H9 (cell line): ENCODE measurements around the gene ENHO. TPM values are rescaled to one million over a fixed set of nuclear protein-coding genes. Genes with fewer than 3 reads are reported as not detected.

Experiments used
- DNase-seq: peaks from one replicate; pipeline ENCODE4 v3.0.0-alpha.2; 2017
- H2AFZ ChIP-seq: one replicate; pipeline ENCODE4 v1.6.1; 2013; ENCODE audit warnings: mild to moderate bottlenecking, low read length, control low read depth, moderate library complexity
- H2AK5ac ChIP-seq: 2 replicates; pipeline ENCODE4 v1.6.1; 2013; ENCODE audit warnings: low read length, control low read depth, mixed read lengths; ENCODE audit not compliant: insufficient read length
- H2BK120ac ChIP-seq: one replicate; pipeline ENCODE4 v1.6.1; 2013; ENCODE audit warnings: low read depth, mild to moderate bottlenecking, low read length, control low read depth, inconsistent platforms; ENCODE audit not compliant: poor library complexity, severe bottlenecking
- H2BK12ac ChIP-seq: 2 replicates; pipeline ENCODE4 v1.6.1; 2013; ENCODE audit warnings: low read length, control low read depth, mixed read lengths, low read depth; ENCODE audit not compliant: insufficient read length
- H2BK15ac ChIP-seq: 2 replicates; pipeline ENCODE4 v1.6.1; 2013; ENCODE audit warnings: low read depth, low read length, control low read depth
- H2BK20ac ChIP-seq: one replicate; pipeline ENCODE4 v1.6.1; 2013; ENCODE audit warnings: low read depth, mild to moderate bottlenecking, low read length, control low read depth, inconsistent platforms; ENCODE audit not compliant: poor library complexity, severe bottlenecking
- H2BK5ac ChIP-seq: 2 replicates; pipeline ENCODE4 v1.6.1; 2013; ENCODE audit warnings: low read length, control low read depth, mixed read lengths; ENCODE audit not compliant: insufficient read length
- H3K14ac ChIP-seq: 2 replicates; pipeline ENCODE4 v1.6.1; 2013; ENCODE audit warnings: low read length, control low read depth; ENCODE audit not compliant: insufficient read depth
- H3K18ac ChIP-seq: 2 replicates; pipeline ENCODE4 v1.6.1; 2013; ENCODE audit warnings: low read depth, mild to moderate bottlenecking, mixed read lengths, low read length, control low read depth; ENCODE audit not compliant: insufficient read length
- H3K23ac ChIP-seq: 2 replicates; pipeline ENCODE4 v1.6.1; 2013; ENCODE audit warnings: low read length, control low read depth, mixed read lengths, low read depth; ENCODE audit not compliant: insufficient read length
- H3K23me2 ChIP-seq: 2 replicates; pipeline ENCODE4 v1.6.1; 2013; ENCODE audit warnings: low read depth, mild to moderate bottlenecking, mixed read lengths, low read length, control low read depth; ENCODE audit not compliant: insufficient read length, poor library complexity, severe bottlenecking
- H3K27ac ChIP-seq: 2 replicates; pipeline ENCODE4 v1.5.1; 2013; ENCODE audit warnings: low read length, control low read depth, mixed read lengths, low read depth; ENCODE audit not compliant: insufficient read length
- H3K27me3 ChIP-seq: 2 replicates; pipeline ENCODE4 v1.6.1; 2013; ENCODE audit warnings: low read length, control low read depth, inconsistent platforms; ENCODE audit not compliant: insufficient read depth
- H3K4ac ChIP-seq: 2 replicates; pipeline ENCODE4 v1.6.1; 2013; ENCODE audit warnings: low read depth, mild to moderate bottlenecking, control low read depth, inconsistent platforms, low read length, moderate library complexity
- H3K4me1 ChIP-seq: 2 replicates; pipeline ENCODE4 v1.6.1; 2013; ENCODE audit warnings: low read length, control low read depth, inconsistent platforms; ENCODE audit not compliant: insufficient read depth
- H3K4me2 ChIP-seq: 2 replicates; pipeline ENCODE4 v1.6.1; 2013; ENCODE audit warnings: low read length, control low read depth, mixed read lengths; ENCODE audit not compliant: insufficient read length, insufficient read depth
- H3K56ac ChIP-seq: 2 replicates; pipeline ENCODE4 v1.6.1; 2013; ENCODE audit warnings: low read depth, mild to moderate bottlenecking, mixed read lengths, low read length, control low read depth; ENCODE audit not compliant: insufficient read length
- H3K79me1 ChIP-seq: 2 replicates; pipeline ENCODE4 v1.6.1; 2013; ENCODE audit warnings: low read depth, mild to moderate bottlenecking, moderate library complexity, low read length, control low read depth, inconsistent platforms; ENCODE audit not compliant: insufficient read depth, poor library complexity, severe bottlenecking
- H3K79me2 ChIP-seq: 2 replicates; pipeline ENCODE4 v1.6.1; 2013; ENCODE audit warnings: low read length, control low read depth, inconsistent platforms; ENCODE audit not compliant: insufficient read depth
- H3K9ac ChIP-seq: 2 replicates; pipeline ENCODE4 v1.6.1; 2013; ENCODE audit warnings: low read length, control low read depth, mixed read lengths; ENCODE audit not compliant: insufficient read length; ENCODE audit errors: extremely low read depth
- H3K9me3 ChIP-seq: one replicate; pipeline ENCODE4 v1.6.1; 2013; ENCODE audit warnings: low read depth, low read length, inconsistent platforms; ENCODE audit not compliant: control insufficient read depth
- H3T11ph ChIP-seq: one replicate; pipeline ENCODE4 v1.6.1; 2013; ENCODE audit warnings: mild to moderate bottlenecking, low read length, control low read depth, inconsistent platforms
- H4K20me1 ChIP-seq: one replicate; pipeline ENCODE4 v1.6.1; 2013; ENCODE audit not compliant: control insufficient read depth, insufficient read length, insufficient read depth
- H4K5ac ChIP-seq: 2 replicates; pipeline ENCODE4 v1.6.1; 2013; ENCODE audit warnings: low read depth, mild to moderate bottlenecking, mixed read lengths, low read length, control low read depth; ENCODE audit not compliant: insufficient read length
- H4K8ac ChIP-seq: replicated peaks from 2 replicates; pipeline ENCODE4 v1.6.1; 2013; ENCODE audit warnings: low read length, control low read depth, mixed read lengths, low read depth; ENCODE audit not compliant: insufficient read length
- H4K91ac ChIP-seq: 2 replicates; pipeline ENCODE4 v1.6.1; 2013; ENCODE audit warnings: low read depth, mild to moderate bottlenecking, moderate library complexity, mixed read lengths, low read length, control low read depth; ENCODE audit not compliant: insufficient read length
- H3K27ac Mint-ChIP-seq, 3 experiments: 2 replicates in 2 of 3; 3 replicates in 1 of 3; pipeline ENCODE4 v1.8.0; 2020 to 2021; ENCODE audit warnings: mixed read lengths in 3 of 3, mild to moderate bottlenecking in 1 of 3, moderate library complexity in 1 of 3
- H3K27me3 Mint-ChIP-seq: 2 replicates; pipeline ENCODE4 v1.8.0; 2021; ENCODE audit warnings: low read depth, mild to moderate bottlenecking, moderate library complexity, mixed read lengths
- H3K36me3 Mint-ChIP-seq, 3 experiments: 2 replicates in 2 of 3; 3 replicates in 1 of 3; pipeline ENCODE4 v1.8.0; 2020 to 2021; ENCODE audit warnings: low read depth in 3 of 3, mixed read lengths in 3 of 3; ENCODE audit not compliant: insufficient read depth in 1 of 3
- H3K4me1 Mint-ChIP-seq, 2 experiments: 2 replicates each; pipeline ENCODE4 v1.8.0; 2020; ENCODE audit warnings: mixed read lengths in 2 of 2
- H3K4me3 Mint-ChIP-seq, 2 experiments: 2 replicates in 1 of 2; 3 replicates in 1 of 2; pipeline ENCODE4 v1.8.0; 2020 to 2021; ENCODE audit warnings: mild to moderate bottlenecking in 2 of 2, mixed read lengths in 2 of 2, moderate library complexity in 1 of 2
- H3K9me3 Mint-ChIP-seq, 2 experiments: 2 replicates in 1 of 2; 3 replicates in 1 of 2; pipeline ENCODE4 v1.8.0; 2020; ENCODE audit warnings: mild to moderate bottlenecking in 2 of 2, mixed read lengths in 2 of 2, moderate library complexity in 1 of 2
- CTCF ChIP-seq: fragments of 200-600 bp; sonication (generic); conservative IDR thresholded peaks from 3 replicates; pipeline ENCODE4 v1.8.0; 2021; ENCODE audit warnings: antibody characterized with exemption, mild to moderate bottlenecking
- WGBS: extraction: QIAGEN DNeasy Blood & Tissue Kit; methylation state at CpG from one replicate; pipeline ENCODE4 v1.1.7; 2013; ENCODE audit warnings: missing lambda C conversion rate, low lambda C conversion rate, mixed read lengths; ENCODE audit not compliant: insufficient read length; ENCODE audit errors: extremely low coverage; 5-methylcytosine and 5-hydroxymethylcytosine counted together
- total RNA-seq: library from RNA; stranded (reverse); gene quantifications from 2 replicates; pipeline ENCODE4 v1.2.1, GENCODE V29; 2021

Gene ENHO
- total RNA-seq, 1 experiment from 2014 or later: 14.5 TPM

GRCh38 chr9:34571481-34571810 lies 48.7 kb upstream of the ENHO start:
- WGBS: no CpG with 5 or more reads among the region's 12 CpGs
- no peak overlapping the region for H3K4me3 Mint-ChIP-seq
- no peaks in the 10 kb centered on the region for H3K9me3 ChIP-seq

More at GRCh38 chr9:34571481-34571810, 48.7 kb upstream of the ENHO start:
- H4K20me1 ChIP-seq: peaks cover 4% of the 10 kb centered on the region
- H4K91ac ChIP-seq: no peak overlapping the region
- no peak overlapping the region for H3K23ac ChIP-seq
- no peaks in the 10 kb centered on the region for H3K79me2 ChIP-seq
- H3K27ac ChIP-seq: no peak overlapping the region
- H3K9ac ChIP-seq: no peak overlapping the region
- no peak overlapping the region for H2BK5ac ChIP-seq
- H3K4me2 ChIP-seq: no peak overlapping the region
- H3K56ac ChIP-seq: no peak overlapping the region
- TF ChIP-seq CTCF: no peak
- H3K23me2 ChIP-seq: no peaks in the 10 kb centered on the region
- H2AFZ ChIP-seq: no peak overlapping the region
- no peak for DNase-seq
- H4K5ac ChIP-seq: no peak overlapping the region
- H3T11ph ChIP-seq: no peak overlapping the region
- Mint-ChIP-seq H3K36me3 (no peaks in the 10 kb centered on the region), H3K27ac (no peak overlapping the region), H3K4me1 (peaks cover 30 to 52% of the 10 kb centered on the region in 2 experiments), H3K9me3 (no peaks in the 10 kb centered on the region; a peak in 1 of 5 replicates), H3K27me3 (peaks cover 38% of the 10 kb centered on the region)
- H2BK120ac ChIP-seq: no peak overlapping the region
- H3K18ac ChIP-seq: no peak overlapping the region
- H3K79me1 ChIP-seq: no peaks in the 10 kb centered on the region
- H2BK20ac ChIP-seq: no peak overlapping the region
- peaks cover 1% of the 10 kb centered on the region; the same call in 1 of the 2 replicates for H3K4me1 ChIP-seq
- no peak overlapping the region for H2BK12ac ChIP-seq
- H3K4ac ChIP-seq: no peak overlapping the region
- no peak overlapping the region for H4K8ac ChIP-seq
- H3K14ac ChIP-seq: no peak overlapping the region
- H3K27me3 ChIP-seq: no peaks in the 10 kb centered on the region; the same call in 1 of the 2 replicates
- H2BK15ac ChIP-seq: no peak overlapping the region
- H2AK5ac ChIP-seq: no peak overlapping the region
